Measurements from ENCODE around the gene REPS1.

GRCh38 chr6:138891255-138891986 is 96.6 kb downstream of the REPS1 start:
- TF ChIP-seq CTCF (IDR thresholded peaks at IDR 0.05): no peak
- no peak for TF ChIP-seq EP300 (IDR thresholded peaks at IDR 0.05)
